Measurements from ENCODE around the gene SP6.

The SP6 gene

DNA sequence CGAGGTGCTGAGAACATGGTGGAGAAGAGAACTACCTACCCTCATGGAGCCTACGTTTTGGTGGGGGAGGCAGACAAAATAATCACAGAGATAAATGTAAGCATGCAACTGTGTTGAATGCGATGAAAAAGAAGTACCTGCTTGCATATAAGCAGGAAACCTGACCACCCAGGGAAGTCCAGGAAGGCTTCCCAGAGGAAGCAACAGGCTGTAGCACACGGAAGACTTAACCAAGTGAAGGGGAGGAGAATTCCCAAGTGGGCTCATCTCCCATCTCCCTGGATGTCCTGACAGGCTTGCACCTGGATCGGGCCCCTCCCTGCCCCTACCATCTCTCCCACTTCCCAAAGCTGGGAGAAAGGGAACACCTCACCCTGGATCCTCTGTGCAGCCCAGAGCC is 11.9 kb downstream of the SP6 start:
- Mint-ChIP-seq H3K9me3 (no peaks in the 10 kb centered on the region), H3K36me3 (ENCODE audit: low read depth) (peaks cover 3% of the 10 kb centered on the region), H3K27ac (no peak overlapping the region), H3K4me3 (peak overlapping the region; percentile 37), H3K27me3 (ENCODE audit: low read depth) (peaks cover 4% of the 10 kb centered on the region), H3K4me1 (ENCODE audit: low read depth) (peaks cover 43% of the 10 kb centered on the region)

DNA sequence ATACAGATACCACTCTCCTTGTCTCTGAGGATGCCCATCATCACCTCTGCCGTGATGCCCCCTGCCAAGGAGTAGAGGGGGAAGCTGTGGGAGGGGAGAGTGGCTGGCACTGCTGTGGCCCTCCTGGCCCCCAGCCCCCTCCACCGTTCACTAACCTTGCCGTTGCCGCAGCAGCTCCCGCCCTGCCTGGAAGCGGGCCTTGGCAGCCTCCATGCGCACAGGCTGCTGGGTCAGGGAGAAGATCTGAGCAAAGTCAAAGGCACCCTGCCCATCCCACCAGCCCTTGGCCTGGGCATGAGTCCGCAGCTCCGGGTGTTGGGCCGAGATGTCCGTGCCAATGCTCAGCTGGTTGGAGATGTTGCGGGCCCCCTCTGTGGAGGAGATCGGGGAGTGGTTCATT is 12.3 kb downstream of the SP6 start:
- Mint-ChIP-seq H3K4me3 (peak overlapping the region; percentile 37), H3K27me3 (ENCODE audit: low read depth) (peaks cover under 1% of the 10 kb centered on the region), H3K4me1 (ENCODE audit: low read depth) (peaks cover 43% of the 10 kb centered on the region), H3K36me3 (ENCODE audit: low read depth) (peaks cover 3% of the 10 kb centered on the region), H3K27ac (no peak overlapping the region), H3K9me3 (no peaks in the 10 kb centered on the region)

DNA sequence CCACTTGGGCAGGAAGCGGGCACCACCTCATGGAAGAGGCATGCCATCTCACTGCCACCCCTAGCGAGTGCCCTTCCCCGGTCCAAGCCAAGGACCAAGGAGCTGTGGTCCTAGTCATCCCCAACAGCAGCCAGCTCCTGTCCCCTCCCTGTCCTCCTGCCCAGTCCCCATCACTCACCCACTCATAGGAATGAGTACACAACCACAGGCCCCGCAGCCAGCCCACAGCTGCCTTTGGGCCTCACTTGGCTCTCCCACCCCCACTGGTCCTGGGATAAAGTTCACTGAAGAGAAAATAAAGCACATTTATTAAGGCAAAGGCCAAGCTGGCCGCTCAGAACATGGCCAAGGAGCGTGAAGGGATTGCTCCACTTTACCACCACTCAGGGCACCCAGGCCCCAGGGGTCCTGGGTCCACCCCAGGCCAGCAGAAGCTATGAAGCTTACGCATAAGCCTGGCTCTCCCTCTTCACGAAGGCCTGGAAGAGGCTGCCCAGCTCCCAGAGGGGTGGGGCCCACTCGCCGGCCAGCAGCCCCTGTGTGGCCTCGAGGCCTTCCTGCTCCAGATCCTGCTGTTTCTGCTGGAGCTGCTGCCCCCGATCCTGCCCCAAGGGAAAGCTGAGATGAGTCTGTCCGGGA is 13.4 kb downstream of the SP6 start:
- H3K9me3 Mint-ChIP-seq, result no peaks in the 10 kb centered on the region
- H3K27ac Mint-ChIP-seq, result no peak overlapping the region
- peaks cover 38% of the 10 kb centered on the region for H3K4me1 Mint-ChIP-seq (ENCODE audit: low read depth)
- H3K4me3 Mint-ChIP-seq, result no peak overlapping the region
- H3K27me3 Mint-ChIP-seq (ENCODE audit: low read depth), result no peaks in the 10 kb centered on the region
- H3K36me3 Mint-ChIP-seq (ENCODE audit: low read depth), result peaks cover 3% of the 10 kb centered on the region

DNA sequence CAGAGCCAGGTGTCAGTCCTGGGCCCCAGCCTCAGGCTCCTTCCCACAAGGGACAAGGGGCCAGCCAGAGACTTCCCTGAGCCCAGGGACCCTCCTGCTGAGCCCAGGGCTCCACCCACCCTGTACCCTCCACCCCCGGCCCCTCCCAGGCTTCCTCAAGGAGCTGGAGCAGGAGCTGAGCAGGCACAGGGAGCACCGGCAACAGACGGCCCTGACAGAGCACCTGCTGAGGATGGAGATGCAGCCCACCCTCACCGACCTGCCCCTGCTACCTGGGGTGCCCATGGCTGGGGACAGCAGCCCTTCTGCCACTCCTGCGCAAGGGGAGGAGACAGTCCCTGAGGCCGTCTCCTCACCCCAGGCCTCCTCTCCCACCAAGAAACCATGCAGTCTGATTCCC is 14.4 kb downstream of the SP6 start:
- Mint-ChIP-seq H3K27me3 (ENCODE audit: low read depth) (no peaks in the 10 kb centered on the region), H3K4me1 (ENCODE audit: low read depth) (peaks cover 36% of the 10 kb centered on the region), H3K27ac (no peak overlapping the region), H3K9me3 (no peaks in the 10 kb centered on the region), H3K36me3 (ENCODE audit: low read depth) (peaks cover 3% of the 10 kb centered on the region), H3K4me3 (no peak overlapping the region)

DNA sequence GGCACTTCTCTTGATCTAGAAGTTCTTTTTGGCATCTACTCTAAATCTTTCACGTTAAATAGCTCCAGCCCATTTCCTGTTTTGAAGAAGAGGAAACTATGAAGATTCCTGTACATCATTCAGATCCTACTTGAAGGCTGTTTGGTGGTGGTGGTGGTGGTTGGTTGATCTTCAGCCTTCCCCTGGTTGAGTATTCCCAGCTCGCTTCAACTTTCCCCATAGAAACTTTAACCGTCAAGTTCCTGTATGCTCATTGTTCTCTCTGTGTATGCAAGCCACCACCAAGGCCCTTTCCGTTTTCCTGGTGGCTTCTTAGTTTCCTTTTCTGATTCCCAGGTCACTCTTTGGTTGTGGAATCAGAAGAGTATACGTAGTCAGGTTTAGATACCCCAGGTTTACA is 16.2 kb downstream of the SP6 start:
- Mint-ChIP-seq H3K4me1 (ENCODE audit: low read depth) (peaks cover 34% of the 10 kb centered on the region), H3K9me3 (no peaks in the 10 kb centered on the region), H3K27ac (peak overlapping the region; percentile 32), H3K4me3 (peak overlapping the region; percentile 1), H3K27me3 (ENCODE audit: low read depth) (no peaks in the 10 kb centered on the region), H3K36me3 (ENCODE audit: low read depth) (peaks cover 3% of the 10 kb centered on the region)

DNA sequence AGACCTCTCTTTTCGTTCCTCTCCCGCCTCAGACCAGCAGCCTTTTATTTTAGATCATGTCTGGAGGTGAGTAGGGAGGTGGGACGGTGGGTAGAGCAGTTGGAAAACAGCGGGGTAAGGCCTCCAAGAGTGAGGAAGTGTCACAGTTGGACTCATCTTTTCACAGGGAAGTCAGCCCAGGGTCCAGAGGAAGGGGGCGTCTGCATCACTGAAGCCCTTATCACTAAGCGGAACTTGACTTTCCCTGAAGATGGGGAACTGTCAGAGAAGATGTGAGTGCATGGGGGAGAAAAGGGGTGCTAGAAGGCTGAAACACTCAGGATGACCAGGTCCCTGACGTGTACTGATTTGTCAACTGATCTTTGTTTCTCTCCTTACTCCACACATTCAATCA is 19.0 kb downstream of the SP6 start:
- Mint-ChIP-seq H3K9me3 (no peaks in the 10 kb centered on the region), H3K4me3 (peak overlapping the region; percentile 97), H3K27me3 (ENCODE audit: low read depth) (no peaks in the 10 kb centered on the region), H3K36me3 (ENCODE audit: low read depth) (peaks cover 8% of the 10 kb centered on the region), H3K4me1 (ENCODE audit: low read depth) (peaks cover 32% of the 10 kb centered on the region), H3K27ac (peak overlapping the region; percentile 89)

DNA sequence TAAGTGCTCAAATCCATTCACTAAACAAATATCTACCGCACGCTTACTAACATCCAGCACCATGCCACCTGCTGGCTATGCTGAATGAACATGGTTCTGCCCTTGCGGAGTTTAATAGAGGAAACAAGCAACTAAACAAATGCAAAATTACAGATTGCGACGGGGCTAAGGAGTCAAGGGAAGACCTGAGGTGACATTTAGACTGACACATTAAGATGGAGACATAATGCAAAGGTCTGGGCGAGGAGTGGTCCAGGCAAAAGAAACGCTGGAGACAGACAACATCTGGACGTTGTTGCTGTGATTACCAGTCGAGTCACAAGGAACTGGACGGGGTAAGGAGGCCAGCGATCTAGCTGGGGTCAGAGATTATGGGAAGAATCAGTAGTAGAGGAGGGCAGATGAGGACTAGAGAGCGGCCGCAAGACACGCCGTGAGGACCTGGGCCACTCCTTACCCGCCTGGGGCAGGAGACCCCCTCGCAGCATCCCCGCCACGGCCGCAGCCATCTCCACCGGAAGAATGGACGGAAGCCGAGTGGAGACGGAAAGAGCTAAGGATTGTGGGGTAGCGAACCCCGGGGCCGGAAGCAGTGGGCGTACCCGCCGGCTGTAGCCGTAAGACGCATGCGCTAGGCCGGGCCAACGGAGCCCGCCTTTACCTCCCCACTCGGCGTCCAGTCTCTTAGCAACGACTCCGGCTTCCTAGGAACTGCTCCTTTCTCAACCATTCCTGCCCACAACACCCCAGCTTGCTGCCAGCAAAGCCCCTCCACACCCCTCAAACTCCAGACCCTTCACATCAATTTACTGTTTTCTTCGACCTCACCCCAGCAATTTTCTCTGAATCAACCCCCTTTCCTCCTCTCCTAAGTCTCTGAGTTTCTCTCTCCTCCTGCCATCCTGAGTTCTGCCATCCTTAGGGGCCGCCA is 19.7 kb downstream of the SP6 start, which contains the start of the genes LRRC46 and MRPL10:
Gene LRRC46, plus strand, starts transcription at position 668 of the 931 bp plus-strand sequence. CDS start 320 bp downstream, outside the sequence.
Gene MRPL10, minus strand, starts transcription at position 539 of the 931 bp plus-strand sequence. Its CDS starts 30 bp downstream, at position 509.
- peaks cover 15% of the 10 kb centered on the region for H3K36me3 Mint-ChIP-seq (ENCODE audit: low read depth)
- no peaks in the 10 kb centered on the region for H3K9me3 Mint-ChIP-seq
- peaks cover 32% of the 10 kb centered on the region for H3K4me1 Mint-ChIP-seq (ENCODE audit: low read depth)
- H3K27ac Mint-ChIP-seq, result peak within 1 kb of the TSS; percentile 95
- H3K4me3 Mint-ChIP-seq, result peak within 1 kb of the TSS; percentile 97
- H3K27me3 Mint-ChIP-seq (ENCODE audit: low read depth), result no peaks in the 10 kb centered on the region

DNA sequence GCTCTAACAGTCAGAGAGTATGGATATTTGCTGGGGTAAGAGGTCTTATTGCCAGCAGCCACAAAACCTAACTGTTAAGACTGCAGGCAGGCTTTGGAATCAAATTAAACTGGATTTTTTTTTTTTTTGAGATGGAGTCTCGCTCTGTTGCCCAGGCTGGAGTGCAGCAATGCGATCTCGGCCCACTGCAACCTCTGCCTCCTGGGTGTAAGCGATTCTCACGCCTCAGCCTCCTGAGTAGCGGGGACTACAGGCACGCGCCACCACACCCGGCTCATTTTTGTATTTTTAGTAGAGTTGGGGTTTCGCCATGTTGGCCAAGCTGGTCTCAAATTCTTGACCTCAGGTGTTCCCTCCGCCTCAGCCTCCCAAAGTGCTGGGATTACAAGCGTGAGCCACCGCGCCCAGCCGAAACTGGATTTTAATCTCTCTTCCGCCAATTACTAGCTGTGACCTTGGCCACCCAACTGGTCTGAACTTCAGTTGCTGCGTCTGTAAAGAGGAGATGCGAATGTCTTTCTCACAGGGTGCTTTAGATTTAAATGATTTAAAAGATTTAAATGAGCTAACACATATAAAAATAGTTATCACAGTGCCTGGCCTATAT is 20.5 kb downstream of the SP6 start:
- H3K4me1 Mint-ChIP-seq (ENCODE audit: low read depth), result peaks cover 28% of the 10 kb centered on the region
- no peaks in the 10 kb centered on the region for H3K9me3 Mint-ChIP-seq
- H3K4me3 Mint-ChIP-seq, result peak overlapping the region; percentile 97
- H3K27me3 Mint-ChIP-seq (ENCODE audit: low read depth), result no peaks in the 10 kb centered on the region
- H3K27ac Mint-ChIP-seq, result peak overlapping the region; percentile 95
- peaks cover 16% of the 10 kb centered on the region for H3K36me3 Mint-ChIP-seq (ENCODE audit: low read depth)

DNA sequence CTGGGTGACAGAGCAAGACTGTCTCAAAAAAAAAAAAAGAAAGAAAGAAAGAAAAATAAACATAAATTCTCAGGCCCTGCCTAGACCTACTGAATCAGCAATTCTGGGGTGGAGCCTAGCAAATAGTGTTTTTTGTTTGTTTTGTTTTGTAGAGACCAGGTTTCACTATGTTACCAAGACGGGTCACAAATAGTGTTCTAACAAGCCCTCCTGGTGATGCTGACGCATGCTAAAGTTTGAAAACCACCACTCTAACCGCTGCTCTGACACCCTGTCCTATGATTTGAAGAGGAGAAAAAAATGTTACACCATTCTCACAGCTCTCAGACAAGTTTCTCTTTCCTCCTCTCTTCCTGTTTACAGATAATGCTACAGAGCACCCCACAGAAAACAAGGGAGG is 21.1 kb downstream of the SP6 start:
- Mint-ChIP-seq H3K9me3 (no peaks in the 10 kb centered on the region), H3K4me1 (ENCODE audit: low read depth) (peaks cover 25% of the 10 kb centered on the region), H3K4me3 (peak overlapping the region; percentile 97), H3K27ac (peak overlapping the region; percentile 95), H3K36me3 (ENCODE audit: low read depth) (peaks cover 19% of the 10 kb centered on the region), H3K27me3 (ENCODE audit: low read depth) (no peaks in the 10 kb centered on the region)

DNA sequence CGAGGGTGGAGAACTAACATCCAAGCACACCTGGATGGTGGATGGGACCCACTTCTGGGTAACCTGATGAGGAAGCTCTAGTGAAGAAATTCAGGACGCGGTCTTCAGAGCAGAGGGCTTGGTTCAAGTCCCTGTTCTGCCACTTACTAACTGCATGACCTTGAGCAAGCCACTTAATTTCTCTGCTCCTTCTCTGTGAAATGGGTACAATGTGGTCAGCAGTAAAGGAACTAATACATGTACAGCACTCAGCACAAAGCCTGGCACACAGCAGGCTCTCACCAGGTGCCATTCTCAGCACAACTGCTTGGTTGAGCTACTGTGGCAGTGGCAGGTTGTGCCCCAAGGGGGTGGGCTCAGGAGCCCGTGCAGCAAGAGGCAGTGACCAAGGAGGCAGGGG is 27.4 kb downstream of the SP6 start:
- Mint-ChIP-seq H3K9me3 (no peaks in the 10 kb centered on the region), H3K27me3 (ENCODE audit: low read depth) (no peaks in the 10 kb centered on the region), H3K36me3 (ENCODE audit: low read depth) (peaks cover 25% of the 10 kb centered on the region), H3K4me3 (no peak overlapping the region), H3K4me1 (ENCODE audit: low read depth) (peaks cover 19% of the 10 kb centered on the region), H3K27ac (no peak overlapping the region)

DNA sequence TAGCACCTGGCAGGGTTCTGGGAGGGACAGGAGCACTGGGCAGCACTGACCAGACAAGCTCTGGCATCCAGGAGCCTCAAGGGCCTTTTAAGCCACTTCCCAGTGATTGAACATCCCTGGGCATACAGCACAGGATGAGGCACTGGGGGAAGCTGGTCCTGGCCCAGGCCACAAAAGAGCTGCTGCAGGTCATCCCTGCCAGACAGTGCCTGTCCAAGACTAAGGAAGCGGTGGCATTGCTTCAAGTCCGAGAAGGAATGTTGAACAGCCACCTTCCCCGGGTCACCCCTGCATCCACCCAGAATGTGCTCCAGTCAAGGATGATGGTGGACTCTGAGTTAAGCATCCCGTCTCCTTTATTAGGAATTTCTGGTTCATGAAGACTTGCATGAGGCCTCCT is 28.2 kb downstream of the SP6 start:
- H3K27ac Mint-ChIP-seq, result no peak overlapping the region
- H3K27me3 Mint-ChIP-seq (ENCODE audit: low read depth), result no peaks in the 10 kb centered on the region
- H3K36me3 Mint-ChIP-seq (ENCODE audit: low read depth), result peaks cover 22% of the 10 kb centered on the region
- peaks cover 18% of the 10 kb centered on the region for H3K4me1 Mint-ChIP-seq (ENCODE audit: low read depth)
- no peaks in the 10 kb centered on the region for H3K9me3 Mint-ChIP-seq
- H3K4me3 Mint-ChIP-seq, result no peak overlapping the region

DNA sequence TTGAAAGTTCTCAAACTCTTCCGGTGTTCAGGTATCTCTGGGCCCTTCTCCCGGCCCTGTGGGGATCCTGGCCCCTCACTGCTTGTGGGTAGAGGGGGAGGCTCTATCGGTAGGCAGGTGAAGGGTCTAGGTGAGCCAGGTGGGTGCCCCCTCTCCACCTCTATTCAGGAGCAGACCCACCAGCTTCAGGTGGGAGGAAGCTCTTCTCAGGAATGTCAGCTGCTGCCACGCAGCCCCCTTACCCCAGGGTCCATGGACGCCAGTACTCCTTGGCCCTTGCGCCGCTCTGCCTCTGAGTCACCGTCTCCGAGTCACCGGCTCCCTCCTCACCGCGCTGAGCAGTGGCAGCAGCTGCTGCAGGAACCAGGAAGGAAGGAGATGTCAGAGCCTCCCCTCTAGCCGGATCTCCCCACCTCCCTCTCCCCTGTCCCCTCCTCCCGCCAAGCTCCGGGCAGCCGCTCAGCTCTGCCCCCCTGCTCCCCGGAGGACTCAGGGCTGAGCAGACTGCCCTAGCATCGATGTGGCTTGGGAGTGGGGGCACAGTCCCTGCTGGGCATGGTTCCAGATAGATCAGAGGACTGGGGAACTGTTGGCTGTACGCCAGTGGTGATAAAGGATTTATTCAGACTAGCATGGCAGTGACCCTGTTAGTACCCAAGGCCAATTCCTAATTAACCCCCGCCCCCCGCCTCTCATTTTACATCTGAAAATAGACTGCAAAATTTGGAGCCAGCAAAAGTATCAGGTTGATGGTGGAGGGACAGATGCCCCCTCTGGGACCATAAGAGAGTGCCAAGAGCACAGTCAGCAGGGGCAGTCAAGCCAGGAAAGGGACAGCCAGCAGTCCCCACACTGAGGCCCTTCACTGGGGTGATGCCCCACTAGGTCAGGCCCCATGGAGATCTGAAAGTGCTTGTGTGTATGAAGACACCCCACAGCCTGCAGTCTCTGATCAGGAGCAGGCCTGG is 29.3 kb downstream of the SP6 start, which contains the start of gene OSBPL7:
Gene OSBPL7, minus strand, starts transcription at position 371 of the 968 bp plus-strand sequence. CDS start 1,516 bp downstream, outside the sequence.
- peak within 1 kb of the TSS; percentile 98 for H3K4me3 Mint-ChIP-seq
- H3K27me3 Mint-ChIP-seq (ENCODE audit: low read depth), result no peaks in the 10 kb centered on the region
- H3K36me3 Mint-ChIP-seq (ENCODE audit: low read depth), result peaks cover 23% of the 10 kb centered on the region
- H3K4me1 Mint-ChIP-seq (ENCODE audit: low read depth), result peaks cover 18% of the 10 kb centered on the region
- H3K9me3 Mint-ChIP-seq, result no peaks in the 10 kb centered on the region
- peak within 1 kb of the TSS; percentile 90 for H3K27ac Mint-ChIP-seq

DNA sequence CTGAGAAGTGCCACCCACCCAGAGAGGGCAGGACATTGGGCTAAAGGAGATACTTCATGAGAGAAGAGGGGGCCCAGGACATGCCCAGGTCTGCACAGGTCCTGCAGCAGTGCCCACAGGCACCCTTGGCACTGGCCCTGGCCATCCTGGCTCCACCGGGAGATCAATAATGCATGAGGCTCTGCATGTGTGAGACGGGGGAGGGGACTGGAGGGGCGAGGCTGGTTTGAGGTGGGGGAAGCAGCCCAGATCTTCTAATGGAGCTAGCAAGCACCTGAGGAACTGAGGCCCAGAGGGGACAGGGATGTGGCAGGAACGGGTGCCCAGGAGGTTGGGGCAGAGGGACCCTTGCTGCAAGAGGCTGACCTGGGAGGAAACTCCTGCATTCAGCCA is 29.9 kb downstream of the SP6 start:
- no peaks in the 10 kb centered on the region for H3K9me3 Mint-ChIP-seq
- H3K27ac Mint-ChIP-seq, result peak overlapping the region; percentile 90
- peaks cover 16% of the 10 kb centered on the region for H3K36me3 Mint-ChIP-seq (ENCODE audit: low read depth)
- peaks cover 18% of the 10 kb centered on the region for H3K4me1 Mint-ChIP-seq (ENCODE audit: low read depth)
- peak overlapping the region; percentile 98 for H3K4me3 Mint-ChIP-seq
- no peaks in the 10 kb centered on the region for H3K27me3 Mint-ChIP-seq (ENCODE audit: low read depth)
